ENCODE results near the gene PXYLP1.

Gene PXYLP1

DNA sequence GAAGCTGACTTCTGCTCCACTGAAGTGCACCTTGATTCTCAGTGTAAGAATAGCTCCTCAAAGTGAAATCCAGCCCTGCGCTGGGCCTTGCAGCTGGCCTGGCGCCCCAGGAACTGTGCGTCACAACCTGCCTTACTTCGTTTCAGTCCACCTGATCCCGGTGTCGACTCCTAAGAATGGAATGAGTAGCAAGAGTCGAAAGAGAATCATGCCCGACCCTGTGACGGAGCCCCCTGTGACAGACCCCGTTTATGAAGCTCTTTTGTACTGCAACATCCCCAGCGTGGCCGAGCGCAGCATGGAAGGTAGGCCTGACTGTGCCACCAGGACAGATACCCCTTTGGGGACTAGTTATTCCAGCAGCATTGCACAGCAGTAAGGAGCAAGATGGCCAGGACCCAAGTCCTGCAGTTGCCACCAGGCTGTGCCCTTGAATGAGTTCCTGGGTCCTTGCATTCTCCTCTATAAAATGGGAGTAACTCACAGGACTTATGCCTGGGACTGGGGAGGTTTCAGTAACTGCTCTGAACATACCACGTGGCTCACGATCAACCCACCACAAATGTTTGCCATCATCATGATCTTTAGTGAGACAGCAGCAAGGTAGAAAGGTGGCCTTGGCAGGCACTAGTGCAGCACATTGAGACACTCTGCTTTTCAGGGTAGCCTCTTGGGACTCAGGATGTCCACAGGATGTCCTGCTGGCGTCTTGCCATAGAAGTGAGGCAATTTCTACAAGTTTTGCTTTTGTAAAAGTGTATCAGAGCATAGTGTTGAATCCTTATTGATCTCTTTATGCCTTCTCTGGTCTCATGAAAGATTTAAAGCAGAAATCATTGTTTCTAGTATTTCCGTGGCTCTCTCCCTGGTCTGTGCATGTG lies 46.8 kb downstream of the PXYLP1 start:
- no peak for DNase-seq (ENCODE audit: extremely low read depth, insufficient read length)
- TF ChIP-seq, protein P1, sequence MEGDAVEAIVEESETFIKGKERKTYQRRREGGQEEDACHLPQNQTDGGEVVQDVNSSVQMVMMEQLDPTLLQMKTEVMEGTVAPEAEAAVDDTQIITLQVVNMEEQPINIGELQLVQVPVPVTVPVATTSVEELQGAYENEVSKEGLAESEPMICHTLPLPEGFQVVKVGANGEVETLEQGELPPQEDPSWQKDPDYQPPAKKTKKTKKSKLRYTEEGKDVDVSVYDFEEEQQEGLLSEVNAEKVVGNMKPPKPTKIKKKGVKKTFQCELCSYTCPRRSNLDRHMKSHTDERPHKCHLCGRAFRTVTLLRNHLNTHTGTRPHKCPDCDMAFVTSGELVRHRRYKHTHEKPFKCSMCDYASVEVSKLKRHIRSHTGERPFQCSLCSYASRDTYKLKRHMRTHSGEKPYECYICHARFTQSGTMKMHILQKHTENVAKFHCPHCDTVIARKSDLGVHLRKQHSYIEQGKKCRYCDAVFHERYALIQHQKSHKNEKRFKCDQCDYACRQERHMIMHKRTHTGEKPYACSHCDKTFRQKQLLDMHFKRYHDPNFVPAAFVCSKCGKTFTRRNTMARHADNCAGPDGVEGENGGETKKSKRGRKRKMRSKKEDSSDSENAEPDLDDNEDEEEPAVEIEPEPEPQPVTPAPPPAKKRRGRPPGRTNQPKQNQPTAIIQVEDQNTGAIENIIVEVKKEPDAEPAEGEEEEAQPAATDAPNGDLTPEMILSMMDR (IDR thresholded peaks at IDR 0.05; ENCODE audit: insufficient read depth, low read length, poor library complexity, severe bottlenecking) = no peak
- Histone ChIP-seq H3K4me3 (replicated peaks; ENCODE audit: low read depth, low read length) (no peak overlapping the region), H3K27me3 (replicated peaks; ENCODE audit: control insufficient read depth, insufficient read depth, low read length) (no peaks in the 10 kb centered on the region), H3K36me3 (ENCODE audit: control insufficient read depth, insufficient read depth, low read length) (no peaks in the 10 kb centered on the region)

DNA sequence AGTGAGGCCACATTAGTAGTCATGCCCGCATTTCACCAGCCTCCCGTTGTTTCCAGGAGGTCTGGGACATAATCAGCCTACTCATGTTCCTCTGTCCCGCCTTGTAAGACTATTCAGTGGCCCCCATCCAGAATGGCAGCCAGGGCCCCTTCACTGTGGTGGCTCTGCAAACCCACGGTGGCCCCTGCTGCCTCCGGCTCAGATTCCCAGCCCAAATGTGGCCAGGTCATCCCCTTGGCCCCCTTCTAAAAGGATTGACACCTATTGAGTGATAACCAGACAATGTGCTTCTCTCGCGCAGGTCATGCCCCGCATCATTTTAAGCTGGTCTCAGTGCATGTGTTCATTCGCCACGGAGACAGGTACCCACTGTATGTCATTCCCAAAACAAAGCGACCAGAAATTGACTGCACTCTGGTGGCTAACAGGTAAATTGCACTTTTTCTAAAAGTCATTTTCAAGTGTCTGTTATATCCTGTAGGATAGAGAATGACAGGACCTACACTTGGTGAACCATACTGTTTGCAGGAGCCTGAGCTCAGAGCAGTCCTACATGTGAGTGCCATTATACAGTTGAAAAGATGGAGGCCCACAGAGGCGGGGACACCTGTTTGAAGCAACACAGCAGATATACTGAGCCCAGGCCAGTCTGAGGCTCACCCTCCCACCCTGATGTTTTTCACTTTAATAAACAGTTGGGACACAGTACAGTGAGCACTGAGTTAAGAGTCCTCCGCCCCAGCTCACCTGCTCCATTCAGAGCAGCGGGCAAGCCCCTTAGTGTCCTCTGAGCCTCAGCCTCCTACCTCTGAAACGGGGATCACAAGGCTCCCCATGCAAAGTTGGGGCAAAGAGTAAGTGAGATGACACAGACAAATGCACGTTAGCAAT lies 47.7 kb downstream of the PXYLP1 start:
- no peaks in the 10 kb centered on the region for H3K27me3 ChIP-seq (replicated peaks; ENCODE audit: control insufficient read depth, insufficient read depth, low read length)
- H3K36me3 ChIP-seq (ENCODE audit: control insufficient read depth, insufficient read depth, low read length) = no peaks in the 10 kb centered on the region
- H3K4me3 ChIP-seq (replicated peaks; ENCODE audit: low read depth, low read length) = no peak overlapping the region
- DNase-seq (ENCODE audit: extremely low read depth, insufficient read length) = no peak
- TF ChIP-seq, protein P1 (IDR thresholded peaks at IDR 0.05; ENCODE audit: insufficient read depth, low read length, poor library complexity, severe bottlenecking) = peak; percentile 59

DNA sequence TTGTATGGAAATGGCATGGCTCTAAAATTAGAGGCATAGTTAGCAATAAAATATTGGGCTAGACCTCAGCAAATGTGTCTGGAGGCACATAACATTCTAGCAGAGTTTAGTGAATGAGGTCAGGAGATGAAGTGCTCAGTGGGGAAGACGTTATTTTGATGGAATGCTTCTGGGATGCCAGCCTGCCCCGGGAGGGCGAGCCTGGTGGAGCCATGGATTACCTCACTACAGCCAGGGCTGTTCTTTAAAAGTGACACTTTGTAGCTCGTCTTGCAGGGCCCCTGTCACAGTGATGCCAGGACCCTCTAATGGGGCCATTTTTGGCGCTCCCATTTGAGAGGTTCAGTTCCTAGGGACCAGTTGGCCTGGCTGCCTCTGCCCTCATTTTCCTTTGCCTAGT lies 48.5 kb downstream of the PXYLP1 start:
- H3K27me3 ChIP-seq (replicated peaks; ENCODE audit: control insufficient read depth, insufficient read depth, low read length) = no peaks in the 10 kb centered on the region
- no peak overlapping the region for H3K4me3 ChIP-seq (replicated peaks; ENCODE audit: low read depth, low read length)
- no peaks in the 10 kb centered on the region for H3K36me3 ChIP-seq (ENCODE audit: control insufficient read depth, insufficient read depth, low read length)
- TF ChIP-seq, protein P1 (IDR thresholded peaks at IDR 0.05; ENCODE audit: insufficient read depth, low read length, poor library complexity, severe bottlenecking) = no peak
- DNase-seq (ENCODE audit: extremely low read depth, insufficient read length) = no peak

DNA sequence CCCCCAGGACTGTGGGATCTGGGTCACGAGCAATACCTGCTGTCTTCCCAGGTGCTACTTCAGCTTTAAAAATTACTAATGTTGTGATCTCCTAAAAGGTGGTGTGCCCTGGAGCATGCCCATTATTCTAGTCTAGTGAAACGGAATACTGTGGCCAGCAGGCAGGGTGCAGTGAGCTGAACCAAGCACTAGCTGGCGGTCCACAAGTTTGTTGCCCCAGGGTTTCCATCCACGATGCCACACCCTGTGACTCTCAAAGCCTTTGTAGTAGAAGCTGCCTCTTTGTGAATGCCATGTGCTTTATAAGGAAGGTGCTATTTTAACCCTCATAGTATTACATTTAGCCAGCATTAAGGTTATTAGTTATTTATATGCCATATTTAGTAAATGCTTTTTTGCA lies 49.1 kb downstream of the PXYLP1 start:
- no peak overlapping the region for H3K4me3 ChIP-seq (replicated peaks; ENCODE audit: low read depth, low read length)
- DNase-seq (ENCODE audit: extremely low read depth, insufficient read length) = no peak
- TF ChIP-seq, protein P1 (IDR thresholded peaks at IDR 0.05; ENCODE audit: insufficient read depth, low read length, poor library complexity, severe bottlenecking) = no peak
- H3K36me3 ChIP-seq (ENCODE audit: control insufficient read depth, insufficient read depth, low read length) = no peaks in the 10 kb centered on the region
- no peaks in the 10 kb centered on the region for H3K27me3 ChIP-seq (replicated peaks; ENCODE audit: control insufficient read depth, insufficient read depth, low read length)

DNA sequence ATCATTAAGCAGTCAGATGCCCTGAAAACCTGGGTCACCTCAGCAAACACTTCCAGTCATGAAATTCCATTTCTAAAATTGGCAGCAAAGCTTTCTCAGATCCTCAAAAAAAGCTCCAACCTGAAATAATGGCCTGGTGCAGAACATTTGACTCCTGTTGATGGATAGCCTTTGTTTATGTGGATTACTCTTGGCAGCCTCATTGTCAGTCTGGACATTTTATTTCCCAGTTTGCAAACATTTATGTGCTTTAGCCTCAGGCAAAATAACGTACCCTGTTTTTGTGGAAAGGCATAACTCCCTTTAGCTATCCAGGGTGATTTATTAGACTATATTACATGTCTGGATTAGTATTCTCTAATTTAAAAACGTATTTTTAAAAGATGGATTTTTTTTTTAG lies 53.9 kb downstream of the PXYLP1 start:
- Histone ChIP-seq H3K36me3 (ENCODE audit: control insufficient read depth, insufficient read depth, low read length) (no peaks in the 10 kb centered on the region), H3K27me3 (replicated peaks; ENCODE audit: control insufficient read depth, insufficient read depth, low read length) (no peaks in the 10 kb centered on the region), H3K4me3 (replicated peaks; ENCODE audit: low read depth, low read length) (no peak overlapping the region)
- DNase-seq (ENCODE audit: extremely low read depth, insufficient read length) = no peak
- TF ChIP-seq, protein P1 (IDR thresholded peaks at IDR 0.05; ENCODE audit: insufficient read depth, low read length, poor library complexity, severe bottlenecking) = no peak

Measured in GM06990 (cell line).